Endothelial cell of umbilical vein (primary cell): ENCODE data around the gene TTYH3. TPM values are rescaled to one million over a fixed set of nuclear protein-coding genes. Genes with fewer than 3 reads are reported as not detected.
A peak's percentile ranks its signal among the peaks of the same experiment; 100 is the strongest.
"Not testable (repeated sequence)": the region's sequence is repeated elsewhere in the genome, so short reads cannot be mapped to it uniquely, and the experiment has no call there.

ENCODE experiments used
- BruUV-seq: library from RNA; stranded (reverse); fragments of 400-500 nt; replicated peaks from 2 replicates; lab custom pipeline; 2021; lab: Mats Ljungman, UMichigan
- CTCF ChIA-PET: fragments of 300-600, 350-600 bp; sonication (Branson Sonifier 250); formaldehyde crosslinking; loops from one replicate; lab custom pipeline; 2021; ENCODE audit warnings: antibody characterized with exemption, inconsistent platforms; lab: Charles Lee
- POLR2A ChIA-PET: fragments of 300-600, 350-600 bp; sonication (Branson Sonifier 250); formaldehyde crosslinking; loops from one replicate; lab custom pipeline; 2021; ENCODE audit warnings: antibody characterized with exemption, inconsistent platforms; lab: Charles Lee
- DNase-seq: peaks from one replicate; pipeline ENCODE4 v3.0.0-alpha.2; 2011; ENCODE audit warnings: low read depth, low spot score
- FAIRE-seq: peaks from 2 replicates; lab custom pipeline; 2011; peaks lifted over from hg19 to GRCh38; lab: Jason Lieb, UNC
- H2AFZ ChIP-seq: 2 replicates; pipeline ENCODE4 v1.6.0; 2012; ENCODE audit warnings: low read depth, low read length, control low read depth, inconsistent platforms
- H3K27ac ChIP-seq: 2 replicates; pipeline ENCODE4 v1.5.1; 2011; ENCODE audit warnings: low read depth, mild to moderate bottlenecking, control low read depth, low read length, moderate library complexity; ENCODE audit not compliant: insufficient read depth
- H3K27me3 ChIP-seq, 2 experiments: 2 replicates each; pipeline versions ENCODE4 v1.6.0 to v1.6.1; 2011; ENCODE audit warnings: low read length in 2 of 2, mixed read lengths in 1 of 2; ENCODE audit not compliant: control insufficient read depth in 2 of 2, insufficient read depth in 2 of 2
- H3K36me3 ChIP-seq, 2 experiments: 2 replicates in 1 of 2; 3 replicates in 1 of 2; pipeline ENCODE4 v1.5.1; 2011; ENCODE audit warnings: low read length in 2 of 2, mild to moderate bottlenecking in 1 of 2, moderate library complexity in 1 of 2; ENCODE audit not compliant: control insufficient read depth in 2 of 2, insufficient read depth in 2 of 2; ENCODE audit errors: extremely low read depth in 1 of 2
- H3K4me1 ChIP-seq: 3 replicates; pipeline ENCODE4 v1.5.1; 2011; ENCODE audit warnings: mild to moderate bottlenecking, low read length; ENCODE audit not compliant: control insufficient read depth, insufficient read depth; ENCODE audit errors: extremely low read depth
- H3K4me2 ChIP-seq: 2 replicates; pipeline ENCODE4 v1.6.1; 2011; ENCODE audit warnings: low read length, control low read depth, mixed read lengths; ENCODE audit not compliant: insufficient read depth
- H3K4me3 ChIP-seq, 3 experiments: fragments of 200-600 bp in 1 of 3; sonication (generic), shearing (Covaris generic) in 1 of 3; replicated peaks in 1 of 3; 2 replicates each; pipeline ENCODE4 v1.5.1; 2011 to 2016; ENCODE audit warnings: control low read depth in 3 of 3, low read length in 3 of 3, mild to moderate bottlenecking in 2 of 3, inconsistent platforms in 1 of 3, low read depth in 1 of 3, moderate library complexity in 1 of 3; ENCODE audit not compliant: insufficient read depth in 1 of 3
- H3K79me2 ChIP-seq: 2 replicates; pipeline ENCODE4 v1.6.0; 2012; ENCODE audit warnings: low read length, inconsistent platforms; ENCODE audit not compliant: control insufficient read depth, insufficient read depth
- H3K9ac ChIP-seq: replicated peaks from 2 replicates; pipeline ENCODE3; 2011; ENCODE audit warnings: low read length, control low read depth; ENCODE audit not compliant: insufficient read depth; ENCODE audit errors: extremely low read depth
- H3K9me1 ChIP-seq: replicated peaks from 3 replicates; pipeline ENCODE4 v1.6.0; 2011; ENCODE audit warnings: mild to moderate bottlenecking, low read length; ENCODE audit not compliant: control insufficient read depth, insufficient read depth; ENCODE audit errors: extremely low read depth
- H3K9me3 ChIP-seq: replicated peaks from 2 replicates; pipeline ENCODE4 v1.5.1; 2012; ENCODE audit warnings: low read length, inconsistent platforms; ENCODE audit not compliant: control insufficient read depth, insufficient read depth
- H4K20me1 ChIP-seq: replicated peaks from 2 replicates; pipeline ENCODE3; 2011; ENCODE audit warnings: mild to moderate bottlenecking, low read length; ENCODE audit not compliant: control insufficient read depth, insufficient read depth; ENCODE audit errors: extremely low read depth
- JUN ChIP-seq: IDR thresholded peaks from 2 replicates; pipeline ENCODE4 v1.6.1; 2011; ENCODE audit warnings: borderline replicate concordance, low read depth; ENCODE audit not compliant: insufficient read length, insufficient read depth
- dilution Hi-C: fragments of 300-500 bp; cut with MboI; formaldehyde crosslinking; loops from one replicate; pipeline ENCODE4 v1.15.0; 2019; ENCODE audit warnings: low sequenced_read_pairs; ENCODE audit not compliant: extremely low pct_ligation_motif_present
- intact Hi-C: fragments of 100-400 bp; cut with micrococcal nuclease; formaldehyde crosslinking; loops from one replicate; pipeline ENCODE4 v1.10.0; 2022
- polyA plus RNA-seq, 4 experiments: library from polyadenylated mRNA; depleted of rRNA in 3 of 4; stranded (reverse) in 3 of 4; unstranded in 1 of 4; fragments of >200 nt; gene quantifications; 2 replicates each; pipeline versions ENCODE4 v1.2.1 to v1.2.3, GENCODE V29; 2011 to 2012; ENCODE audit warnings: missing spikeins in 1 of 4
- total RNA-seq: library from RNA; stranded (reverse); gene quantifications from 2 replicates; pipeline ENCODE4 v1.2.3, GENCODE V29; 2021
- TF ChIP-seq, protein P1 (sequence below), 2 donors: IDR thresholded peaks; 1 replicate in 1 of 2; 2 replicates in 1 of 2; pipeline ENCODE4 v1.5.1; 2011; ENCODE audit warnings: low read length in 2 of 2, mild to moderate bottlenecking in 2 of 2, moderate library complexity in 2 of 2, control low read depth in 1 of 2, inconsistent platforms in 1 of 2, low read depth in 1 of 2; ENCODE audit not compliant: insufficient read depth in 1 of 2; ENCODE audit errors: extremely low read depth in 1 of 2

TTYH3 gene
- total and polyA plus RNA-seq, 2 donors (not counting 3 experiments of a cell fraction or from before 2014, with no cell fraction given): 143 to 280 TPM

DNA sequence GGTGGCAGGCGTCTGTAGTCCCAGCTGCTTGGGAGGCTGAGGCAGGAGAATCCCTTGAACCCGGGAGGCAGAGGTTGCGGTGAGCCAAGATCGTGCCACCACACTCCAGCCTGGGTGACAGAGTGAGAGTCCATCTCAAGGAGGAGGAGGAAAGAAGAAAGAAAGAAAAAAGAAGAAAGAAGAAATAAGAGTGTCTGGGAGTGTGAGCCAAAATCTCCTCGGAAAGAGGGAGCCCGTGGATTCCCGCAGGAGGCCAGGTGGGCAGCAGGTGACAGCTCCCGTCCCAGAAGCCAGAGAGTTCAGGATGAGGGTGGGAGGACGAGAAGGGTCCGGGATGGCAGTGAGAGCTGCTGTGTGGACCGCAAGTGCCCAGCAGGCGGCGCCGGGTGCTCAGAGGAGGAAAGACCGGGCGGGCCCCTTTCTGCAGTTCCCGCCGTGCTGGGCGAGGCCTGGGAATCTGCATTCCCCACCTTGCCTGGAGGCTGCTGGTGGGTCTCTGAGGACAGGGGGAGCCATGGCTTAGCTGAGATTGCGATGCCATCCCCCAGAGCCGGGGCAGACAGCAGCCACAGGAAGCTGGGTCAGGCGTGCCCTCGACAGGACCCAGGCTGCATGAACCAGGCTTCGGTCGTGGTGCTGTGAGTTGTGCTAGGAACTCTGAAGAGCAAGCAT, 39.1 kb downstream of the TTYH3 start:
- no peak overlapping the region for H3K4me3 ChIP-seq
- no peaks in the 10 kb centered on the region for H3K36me3 ChIP-seq
- CTCF ChIA-PET: interaction anchor here (0.6 to 4.7 kb wide), 21 partner anchors 9 to 219 kb away, joined by 3 to 44 read pairs (median 4); no protein-coding TSS in a partner anchor
- H3K27ac ChIP-seq: no peak overlapping the region
- DNase-seq (peak; percentile 35), FAIRE-seq (peak; percentile 81)
- H3K4me1 ChIP-seq: no peaks in the 10 kb centered on the region
- peaks cover 0 to 3% of the 10 kb centered on the region in 2 experiments for H3K27me3 ChIP-seq
- no TSS peak for BruUV-seq
- H3K4me2 ChIP-seq: no peak overlapping the region
- no peaks in the 10 kb centered on the region for H4K20me1 ChIP-seq
- H2AFZ ChIP-seq: no peak overlapping the region
- POLR2A ChIA-PET: no interaction called here
- TF ChIP-seq JUN: no peak
- TF ChIP-seq, protein P1, sequence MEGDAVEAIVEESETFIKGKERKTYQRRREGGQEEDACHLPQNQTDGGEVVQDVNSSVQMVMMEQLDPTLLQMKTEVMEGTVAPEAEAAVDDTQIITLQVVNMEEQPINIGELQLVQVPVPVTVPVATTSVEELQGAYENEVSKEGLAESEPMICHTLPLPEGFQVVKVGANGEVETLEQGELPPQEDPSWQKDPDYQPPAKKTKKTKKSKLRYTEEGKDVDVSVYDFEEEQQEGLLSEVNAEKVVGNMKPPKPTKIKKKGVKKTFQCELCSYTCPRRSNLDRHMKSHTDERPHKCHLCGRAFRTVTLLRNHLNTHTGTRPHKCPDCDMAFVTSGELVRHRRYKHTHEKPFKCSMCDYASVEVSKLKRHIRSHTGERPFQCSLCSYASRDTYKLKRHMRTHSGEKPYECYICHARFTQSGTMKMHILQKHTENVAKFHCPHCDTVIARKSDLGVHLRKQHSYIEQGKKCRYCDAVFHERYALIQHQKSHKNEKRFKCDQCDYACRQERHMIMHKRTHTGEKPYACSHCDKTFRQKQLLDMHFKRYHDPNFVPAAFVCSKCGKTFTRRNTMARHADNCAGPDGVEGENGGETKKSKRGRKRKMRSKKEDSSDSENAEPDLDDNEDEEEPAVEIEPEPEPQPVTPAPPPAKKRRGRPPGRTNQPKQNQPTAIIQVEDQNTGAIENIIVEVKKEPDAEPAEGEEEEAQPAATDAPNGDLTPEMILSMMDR (IDR thresholded peaks at IDR 0.05; ENCODE audit: extremely low read depth in 1 of 2, insufficient read depth in 1 of 2, low read depth in 1 of 2, low read length in 2 of 2): peak; percentile 84 to 95
- dilution Hi-C loops: no loop called here
- no peaks in the 10 kb centered on the region for H3K9me1 ChIP-seq
- H3K9ac ChIP-seq: no peak overlapping the region
- H3K9me3 ChIP-seq: no peaks in the 10 kb centered on the region
- H3K79me2 ChIP-seq: no peaks in the 10 kb centered on the region
- intact Hi-C loops: loop anchor here (2.0 to 5.0 kb wide), 3 partner anchors 38 to 486 kb away; no protein-coding TSS in a partner anchor

DNA sequence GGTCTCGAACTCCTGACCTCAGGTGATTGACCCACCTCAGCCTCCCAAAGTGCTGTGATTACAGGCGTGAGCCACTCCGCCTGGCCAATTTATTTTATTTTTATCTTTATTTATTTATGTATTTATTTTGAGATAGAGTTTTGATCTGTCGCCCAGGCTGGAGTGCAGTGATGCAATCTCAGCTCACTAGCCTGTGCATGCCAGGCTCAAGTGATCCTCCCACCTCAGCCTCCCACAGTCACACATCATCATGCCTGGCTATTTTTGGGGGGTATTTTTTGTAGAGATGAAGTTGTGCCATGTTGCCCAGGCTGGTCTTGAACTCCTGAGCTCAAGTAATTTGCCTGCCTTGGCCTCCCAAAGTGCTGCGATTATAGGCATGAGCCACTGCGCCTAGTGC, 41.4 kb downstream of the TTYH3 start:
- H3K4me1 ChIP-seq, H3K9me1 ChIP-seq, DNase-seq, H3K9ac ChIP-seq, H3K27me3 ChIP-seq, CTCF ChIA-PET, H3K27ac ChIP-seq, H3K9me3 ChIP-seq, dilution Hi-C loops, H2AFZ ChIP-seq, H3K4me3 ChIP-seq, H3K36me3 ChIP-seq, H4K20me1 ChIP-seq, BruUV-seq, H3K4me2 ChIP-seq, H3K79me2 ChIP-seq, POLR2A ChIA-PET, FAIRE-seq: not testable (repeated sequence)
- intact Hi-C loops: loop anchor here (5.0 kb wide), 2 partner anchors 189 to 484 kb away; no protein-coding TSS in a partner anchor
